ENCODE results near the gene CCT5.

GRCh38 chr5:10233011-10233410, 17.1 kb upstream of the CCT5 start:
- TF ChIP-seq EP300 (IDR thresholded peaks at IDR 0.05): no peak
- no peak for TF ChIP-seq CTCF (IDR thresholded peaks at IDR 0.05)
- TF ChIP-seq POLR2AphosphoS5 (IDR thresholded peaks at IDR 0.05): no peak
